C4-2B (cell line): ENCODE measurements around the gene TBC1D20.

Source experiments
- CTCF ChIP-seq: fragments of 450-650 bp; conservative IDR thresholded peaks from 2 replicates; pipeline ENCODE4 v1.5.1; 2017; ENCODE audit warnings: mild to moderate bottlenecking
- ZFX ChIP-seq: fragments of 450-650 bp; IDR thresholded peaks from 2 replicates; pipeline ENCODE4 v1.6.1; 2017

GRCh38 chr20:397432-398237 is 64.7 kb downstream of the TBC1D20 start:
- TF ChIP-seq CTCF, result no peak
- TF ChIP-seq ZFX, result no peak
